ENCODE measurements around the gene ISOC2.

- TF ChIP-seq POLR2A (IDR thresholded peaks at IDR 0.05; ENCODE audit: low read length), result no peak
- TF ChIP-seq GATA1 (IDR thresholded peaks at IDR 0.05; ENCODE audit: low read depth, low read length), result no peak
Observed at GRCh38 chr19:55452749-55453346, 8.6 kb downstream of the ISOC2 start.

Measured in erythroblast (primary cell).